Activated CD4-positive, alpha-beta memory T cell treated with anti-CD3 and anti-CD28 coated beads, Interleukin-2, amount 10 ng/mL, durations not matched to agents 7 days and 5 days (primary cell): ENCODE measurements around the gene KSR2. TPM values are rescaled to one million over a fixed set of nuclear protein-coding genes. Genes with fewer than 3 reads are reported as not detected.

ENCODE experiments used
- CTCF ChIA-PET: fragments of 350-600 bp; sonication (Branson Sonifier 250); formaldehyde crosslinking; loops from one replicate; lab custom pipeline; 2021; ENCODE audit warnings: antibody characterized with exemption, inconsistent platforms; lab: Charles Lee
- POLR2A ChIA-PET: fragments of 350-600 bp; sonication (Branson Sonifier 250); formaldehyde crosslinking; loops from one replicate; lab custom pipeline; 2021; ENCODE audit warnings: antibody characterized with exemption; lab: Charles Lee
- DNase-seq: peaks from one replicate; pipeline ENCODE4 v3.0.0-alpha.2; 2020
- H3K27ac Mint-ChIP-seq: one replicate; pipeline ENCODE4 v1.8.0; 2021; ENCODE audit warnings: mild to moderate bottlenecking, mixed read lengths
- H3K27me3 Mint-ChIP-seq: one replicate; pipeline ENCODE4 v1.8.0; 2021; ENCODE audit warnings: mixed read lengths
- H3K36me3 Mint-ChIP-seq: one replicate; pipeline ENCODE4 v1.8.0; 2021; ENCODE audit warnings: low read depth, mixed read lengths
- H3K4me1 Mint-ChIP-seq: one replicate; pipeline ENCODE4 v1.8.0; 2021; ENCODE audit warnings: mixed read lengths
- H3K4me3 Mint-ChIP-seq: one replicate; pipeline ENCODE4 v1.8.0; 2021; ENCODE audit warnings: mild to moderate bottlenecking, mixed read lengths
- H3K9me3 Mint-ChIP-seq: one replicate; pipeline ENCODE4 v1.8.0; 2021; ENCODE audit warnings: mixed read lengths
- total RNA-seq, 2 experiments: library from RNA; stranded (reverse); gene quantifications; one replicate each; pipeline ENCODE4 v1.2.3, GENCODE V29; 2021

KSR2 gene
- total RNA-seq, 2 experiments from 2014 or later, result not detected

DNA sequence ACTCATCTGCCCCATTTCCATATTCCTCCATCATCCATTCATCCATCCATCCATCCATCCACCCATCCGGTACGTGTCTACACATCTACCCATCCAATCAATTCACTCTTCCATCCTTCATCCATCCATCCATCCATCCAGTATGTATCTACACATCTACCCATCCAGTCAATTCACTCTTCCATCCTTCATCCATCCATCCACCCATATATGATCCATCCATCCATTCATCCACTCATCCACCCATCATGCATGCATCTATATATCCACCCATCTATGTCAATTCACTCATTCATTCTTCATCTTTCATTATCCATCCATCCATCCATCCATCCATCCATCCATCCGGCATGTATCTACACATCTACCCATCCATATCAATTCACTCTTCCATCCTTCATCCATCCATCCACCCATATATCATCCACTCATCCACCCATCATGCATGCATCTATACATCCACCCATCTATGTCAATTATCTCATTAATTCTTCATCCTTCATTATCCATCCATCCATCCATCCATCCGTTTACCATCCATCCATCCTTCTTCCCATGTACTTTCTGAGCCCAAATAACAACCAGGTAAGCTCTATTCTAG, 498.8 kb downstream of the KSR2 start:
- Mint-ChIP-seq H3K4me3 (no peak overlapping the region), H3K27ac (no peak overlapping the region), H3K36me3 (no peaks in the 10 kb centered on the region), H3K9me3 (peaks cover 4% of the 10 kb centered on the region), H3K4me1 (no peaks in the 10 kb centered on the region), H3K27me3 (no peaks in the 10 kb centered on the region)
- ChIA-PET POLR2A (no interaction called here), CTCF (no interaction called here)
- DNase-seq, result no peak

DNA sequence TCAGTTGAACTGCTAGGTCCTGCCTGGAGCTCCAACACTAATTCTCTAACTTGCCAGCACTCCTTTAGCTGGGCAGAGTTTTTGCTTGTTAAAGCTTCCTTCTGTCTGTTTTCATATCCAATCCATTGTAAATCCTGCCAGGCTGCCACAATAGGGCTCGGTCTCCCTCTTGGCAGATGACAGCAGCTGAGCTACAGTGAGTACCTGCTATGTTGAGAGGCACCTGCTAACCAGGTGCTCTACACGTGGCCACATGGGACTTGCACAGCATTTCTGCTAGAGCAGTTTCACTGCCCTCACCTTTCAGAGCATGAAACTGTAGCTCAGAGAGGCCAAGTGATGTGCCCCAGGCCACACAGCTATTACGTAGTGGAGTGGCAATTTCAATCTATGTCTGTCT, 500.8 kb downstream of the KSR2 start:
- CTCF ChIA-PET, result interaction anchor here (1.0 to 1.2 kb wide), 2 partner anchors 100 to 370 kb away, joined by 3 to 4 read pairs; no protein-coding TSS in a partner anchor
- no peaks in the 10 kb centered on the region for H3K4me1 Mint-ChIP-seq
- POLR2A ChIA-PET, result no interaction called here
- no peak overlapping the region for H3K4me3 Mint-ChIP-seq
- DNase-seq, result no peak
- no peaks in the 10 kb centered on the region for H3K27me3 Mint-ChIP-seq
- no peaks in the 10 kb centered on the region for H3K36me3 Mint-ChIP-seq
- peaks cover 10% of the 10 kb centered on the region for H3K9me3 Mint-ChIP-seq
- H3K27ac Mint-ChIP-seq, result no peak overlapping the region

DNA sequence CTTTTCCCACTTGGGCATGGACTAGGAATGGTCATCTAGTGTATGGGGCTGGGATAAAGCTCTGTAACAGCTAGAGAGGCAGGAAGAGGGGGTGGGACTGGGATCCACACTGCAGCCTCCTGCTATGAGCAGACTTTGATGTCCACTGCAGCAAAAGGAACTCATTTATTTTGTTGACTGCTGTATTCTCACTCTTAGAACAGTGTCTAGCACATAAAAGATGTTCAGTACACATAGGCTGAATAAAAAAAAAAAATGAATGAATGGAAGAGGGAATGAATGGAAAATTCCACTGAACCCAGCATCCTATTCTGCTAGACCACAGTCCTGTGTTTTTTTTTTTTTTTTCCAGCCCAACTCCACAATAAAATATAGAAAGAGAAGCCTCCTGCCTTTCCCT, 501.2 kb downstream of the KSR2 start:
- no peak overlapping the region for H3K27ac Mint-ChIP-seq
- H3K9me3 Mint-ChIP-seq, result peaks cover 10% of the 10 kb centered on the region
- CTCF ChIA-PET, result interaction anchor here (1.0 to 1.2 kb wide), 2 partner anchors 100 to 370 kb away, joined by 3 to 4 read pairs; no protein-coding TSS in a partner anchor
- POLR2A ChIA-PET, result no interaction called here
- no peaks in the 10 kb centered on the region for H3K36me3 Mint-ChIP-seq
- H3K4me3 Mint-ChIP-seq, result no peak overlapping the region
- H3K27me3 Mint-ChIP-seq, result no peaks in the 10 kb centered on the region
- DNase-seq, result no peak
- H3K4me1 Mint-ChIP-seq, result no peaks in the 10 kb centered on the region

DNA sequence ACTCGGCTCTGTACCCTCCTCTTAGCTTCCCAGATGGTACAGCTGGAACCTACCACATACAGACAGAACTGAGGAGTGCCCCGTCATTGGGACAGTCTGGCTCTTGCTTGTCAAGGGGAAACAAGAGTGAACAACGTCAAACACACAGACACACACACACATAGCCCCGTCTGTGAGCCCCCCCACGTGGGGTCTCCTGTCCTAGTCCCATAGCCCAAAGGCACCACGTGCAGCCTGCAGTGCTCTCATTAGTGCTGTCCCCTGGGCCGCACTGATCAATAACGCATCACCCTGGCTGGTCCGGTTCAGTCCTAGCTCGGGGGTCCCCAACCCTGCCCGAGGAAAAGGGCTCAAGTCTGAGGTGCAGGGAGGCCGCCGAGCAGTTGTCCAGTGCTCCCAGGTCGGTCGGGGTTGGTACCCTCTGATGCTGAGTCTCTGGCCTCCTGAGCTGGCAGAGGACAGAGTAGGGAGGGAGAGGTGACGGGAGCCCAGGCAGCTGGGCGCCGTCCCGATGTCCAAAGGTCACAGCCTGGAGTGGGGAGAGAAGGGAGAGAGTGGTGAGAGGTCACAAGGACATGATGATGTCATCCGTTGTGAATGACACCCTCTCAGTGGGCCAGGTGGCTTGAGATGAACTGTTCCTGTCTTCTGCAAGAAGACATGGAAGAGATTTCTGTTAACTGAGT, 502.0 kb downstream of the KSR2 start:
- no peak overlapping the region for H3K4me3 Mint-ChIP-seq
- H3K9me3 Mint-ChIP-seq, result peaks cover 10% of the 10 kb centered on the region
- no peaks in the 10 kb centered on the region for H3K36me3 Mint-ChIP-seq
- no peak for DNase-seq
- H3K27ac Mint-ChIP-seq, result no peak overlapping the region
- H3K27me3 Mint-ChIP-seq, result no peaks in the 10 kb centered on the region
- no peaks in the 10 kb centered on the region for H3K4me1 Mint-ChIP-seq
- CTCF ChIA-PET, result no interaction called here
- POLR2A ChIA-PET, result no interaction called here

DNA sequence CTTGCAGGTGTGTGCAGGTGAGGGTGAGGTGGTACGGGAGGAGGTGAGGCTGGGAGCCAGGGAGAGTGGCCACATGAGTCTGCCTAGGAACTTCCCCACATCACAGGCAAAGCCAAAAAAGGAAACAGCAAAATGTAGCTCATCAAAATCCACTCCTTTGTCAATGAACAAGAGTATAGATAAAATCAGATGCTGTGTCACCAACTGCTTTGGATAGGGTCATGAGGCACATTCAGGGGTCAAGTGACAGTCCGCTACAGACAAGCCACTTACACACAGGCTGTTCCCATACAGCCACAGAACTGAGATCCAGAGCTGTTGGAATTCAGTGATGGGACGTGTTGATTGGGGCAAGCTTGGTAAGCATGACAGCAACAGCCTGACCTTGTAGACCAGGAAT, 507.1 kb downstream of the KSR2 start:
- Mint-ChIP-seq H3K27ac (no peak overlapping the region), H3K4me3 (no peak overlapping the region), H3K27me3 (no peaks in the 10 kb centered on the region), H3K36me3 (no peaks in the 10 kb centered on the region), H3K4me1 (no peaks in the 10 kb centered on the region), H3K9me3 (peaks cover 6% of the 10 kb centered on the region)
- CTCF ChIA-PET, result no interaction called here
- no peak for DNase-seq
- POLR2A ChIA-PET, result no interaction called here

DNA sequence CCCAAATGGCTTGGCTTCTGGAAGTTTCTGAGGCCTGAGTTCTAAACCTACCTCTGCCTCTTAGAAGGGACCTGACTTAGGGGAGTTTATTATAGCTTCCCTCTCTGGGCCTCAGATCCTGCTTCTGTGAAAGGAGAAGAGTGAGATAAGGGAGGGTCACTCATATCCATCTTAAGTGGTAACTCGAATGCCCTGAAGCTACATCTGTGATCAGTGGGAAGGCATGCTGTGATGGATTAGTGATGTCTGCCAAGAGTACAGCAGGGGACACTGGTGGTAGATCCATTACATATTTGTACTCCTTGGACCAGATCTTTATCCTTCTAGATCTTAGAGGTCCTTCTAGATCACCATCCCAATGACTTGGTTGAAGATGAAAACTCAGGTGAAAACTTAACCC, 509.6 kb downstream of the KSR2 start:
- Mint-ChIP-seq H3K4me3 (no peak overlapping the region), H3K27ac (no peak overlapping the region), H3K4me1 (no peaks in the 10 kb centered on the region), H3K27me3 (no peaks in the 10 kb centered on the region), H3K36me3 (no peaks in the 10 kb centered on the region), H3K9me3 (peaks cover 6% of the 10 kb centered on the region)
- POLR2A ChIA-PET, result no interaction called here
- CTCF ChIA-PET, result no interaction called here
- DNase-seq, result no peak

DNA sequence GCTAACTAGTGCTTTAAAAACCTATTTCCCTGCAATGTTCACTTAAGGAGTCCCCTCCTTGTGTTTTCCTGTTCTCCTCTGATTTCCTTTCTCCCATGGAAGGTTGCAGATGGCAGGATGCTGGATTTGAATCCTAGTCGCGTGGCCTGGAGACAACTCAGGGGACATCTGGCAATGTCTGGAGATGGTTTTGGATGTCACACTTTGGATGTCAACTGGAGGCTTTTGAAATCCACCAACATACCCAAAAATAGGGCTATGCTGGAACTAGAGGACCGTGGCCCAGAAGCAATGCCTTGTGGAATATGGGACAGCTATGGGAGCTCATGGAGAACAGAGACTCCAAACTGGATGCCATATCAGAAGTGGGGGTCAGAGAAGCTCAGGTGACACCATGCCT, 511.6 kb downstream of the KSR2 start:
- POLR2A ChIA-PET, result no interaction called here
- Mint-ChIP-seq H3K27me3 (no peaks in the 10 kb centered on the region), H3K36me3 (no peaks in the 10 kb centered on the region), H3K9me3 (peaks cover 3% of the 10 kb centered on the region), H3K27ac (no peak overlapping the region), H3K4me1 (no peaks in the 10 kb centered on the region), H3K4me3 (no peak overlapping the region)
- DNase-seq, result no peak
- CTCF ChIA-PET, result no interaction called here

DNA sequence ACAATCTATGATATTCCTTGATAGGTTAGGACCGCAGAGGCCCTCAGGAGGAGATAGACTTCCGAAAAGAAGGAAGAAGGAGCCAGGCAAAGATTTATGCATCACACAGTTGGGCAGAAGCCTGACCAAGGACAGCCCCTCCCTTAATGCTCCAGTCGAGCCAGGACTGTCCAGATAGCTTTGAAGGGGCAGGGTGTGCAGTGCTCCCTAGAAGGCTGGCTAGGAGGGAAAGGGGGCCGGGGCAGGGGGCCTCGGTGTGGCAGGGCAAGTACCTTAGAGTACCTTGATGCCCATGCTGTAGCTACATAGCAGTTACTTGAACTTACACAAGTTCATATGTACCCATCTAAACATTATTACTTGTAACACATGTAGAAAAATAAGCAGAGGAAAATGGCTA, 512.7 kb downstream of the KSR2 start:
- no peak for DNase-seq
- CTCF ChIA-PET, result no interaction called here
- no peak overlapping the region for H3K4me3 Mint-ChIP-seq

DNA sequence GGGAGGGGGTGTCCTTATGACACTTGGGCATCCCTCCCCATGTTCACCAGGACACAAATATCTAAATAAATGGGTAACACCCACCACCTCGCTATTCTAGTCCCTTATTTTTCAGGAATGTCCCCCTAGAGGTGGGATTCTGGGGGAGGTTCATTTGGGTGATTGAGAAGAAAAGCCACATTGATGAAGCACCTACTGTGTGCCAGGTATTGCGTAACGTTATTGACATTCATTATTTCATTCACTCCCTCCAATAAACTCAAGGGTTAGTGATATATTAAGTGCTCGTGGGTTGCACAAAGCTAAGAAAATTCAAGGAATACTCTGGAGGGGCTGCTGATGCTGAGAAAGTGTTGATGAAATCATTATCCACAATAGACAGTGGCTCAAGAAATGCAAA, 514.8 kb downstream of the KSR2 start:
- H3K27me3 Mint-ChIP-seq, result no peaks in the 10 kb centered on the region
- no peak overlapping the region for H3K4me3 Mint-ChIP-seq
- CTCF ChIA-PET, result no interaction called here
- H3K36me3 Mint-ChIP-seq, result no peaks in the 10 kb centered on the region
- H3K9me3 Mint-ChIP-seq, result peaks cover 3% of the 10 kb centered on the region
- no peak overlapping the region for H3K27ac Mint-ChIP-seq
- no peaks in the 10 kb centered on the region for H3K4me1 Mint-ChIP-seq
- POLR2A ChIA-PET, result no interaction called here
- DNase-seq, result no peak

More for the DNA sequence above, 512.7 kb downstream of the KSR2 start:
- Mint-ChIP-seq H3K4me1 (no peaks in the 10 kb centered on the region), H3K27ac (no peak overlapping the region), H3K36me3 (no peaks in the 10 kb centered on the region), H3K27me3 (no peaks in the 10 kb centered on the region), H3K9me3 (peaks cover 3% of the 10 kb centered on the region)
- POLR2A ChIA-PET, result no interaction called here

DNA sequence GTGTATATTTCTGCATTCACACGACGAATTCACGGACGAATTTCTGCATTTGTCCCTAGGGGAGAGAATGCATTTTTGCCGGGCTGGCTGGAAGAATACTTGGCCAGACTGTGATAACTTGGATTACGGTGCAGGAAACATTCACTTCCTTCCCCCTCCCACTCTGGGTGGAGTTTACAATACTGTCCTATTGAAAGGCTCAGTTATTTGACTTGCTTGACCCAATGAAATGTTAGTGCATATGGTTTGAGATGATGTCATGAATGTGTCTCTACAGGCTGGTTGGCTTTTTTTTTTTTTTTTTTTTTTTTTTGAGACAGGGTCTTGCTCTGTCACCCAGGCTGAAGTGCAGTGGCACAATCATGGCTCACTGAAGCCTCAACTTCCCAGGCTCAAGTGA, 516.7 kb downstream of the KSR2 start:
- DNase-seq, result no peak
- Mint-ChIP-seq H3K27me3 (no peaks in the 10 kb centered on the region), H3K4me3 (no peak overlapping the region), H3K27ac (no peak overlapping the region), H3K9me3 (peaks cover 4% of the 10 kb centered on the region), H3K36me3 (no peaks in the 10 kb centered on the region), H3K4me1 (no peaks in the 10 kb centered on the region)
- ChIA-PET CTCF (no interaction called here), POLR2A (no interaction called here)

DNA sequence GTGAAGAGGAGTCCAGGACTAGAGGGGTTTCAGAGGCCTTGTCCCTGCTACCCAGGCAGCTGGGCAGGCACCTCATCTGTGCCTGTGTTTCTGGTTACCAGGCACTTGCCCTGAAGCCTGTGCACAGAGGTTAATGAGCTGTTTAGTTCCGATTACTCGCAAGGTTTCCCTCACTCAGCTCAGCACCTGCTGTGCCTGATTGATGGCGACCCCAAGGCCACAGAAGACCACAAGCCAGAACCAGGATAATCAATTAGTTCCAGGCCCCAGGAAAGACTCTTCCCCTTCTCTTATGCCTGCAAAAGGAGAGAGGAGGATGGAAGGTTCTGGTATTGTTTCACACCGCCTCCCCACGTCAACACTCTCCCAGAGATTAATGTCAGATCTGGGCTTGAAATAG, 518.6 kb downstream of the KSR2 start:
- Mint-ChIP-seq H3K36me3 (no peaks in the 10 kb centered on the region), H3K4me1 (no peaks in the 10 kb centered on the region), H3K27me3 (no peaks in the 10 kb centered on the region), H3K27ac (no peak overlapping the region), H3K4me3 (no peak overlapping the region), H3K9me3 (peaks cover 4% of the 10 kb centered on the region)
- CTCF ChIA-PET, result interaction anchor here (0.6 kb wide), 1 partner anchor 105 kb away, joined by 4 read pairs; no protein-coding TSS in a partner anchor
- POLR2A ChIA-PET, result no interaction called here
- DNase-seq, result no peak

DNA sequence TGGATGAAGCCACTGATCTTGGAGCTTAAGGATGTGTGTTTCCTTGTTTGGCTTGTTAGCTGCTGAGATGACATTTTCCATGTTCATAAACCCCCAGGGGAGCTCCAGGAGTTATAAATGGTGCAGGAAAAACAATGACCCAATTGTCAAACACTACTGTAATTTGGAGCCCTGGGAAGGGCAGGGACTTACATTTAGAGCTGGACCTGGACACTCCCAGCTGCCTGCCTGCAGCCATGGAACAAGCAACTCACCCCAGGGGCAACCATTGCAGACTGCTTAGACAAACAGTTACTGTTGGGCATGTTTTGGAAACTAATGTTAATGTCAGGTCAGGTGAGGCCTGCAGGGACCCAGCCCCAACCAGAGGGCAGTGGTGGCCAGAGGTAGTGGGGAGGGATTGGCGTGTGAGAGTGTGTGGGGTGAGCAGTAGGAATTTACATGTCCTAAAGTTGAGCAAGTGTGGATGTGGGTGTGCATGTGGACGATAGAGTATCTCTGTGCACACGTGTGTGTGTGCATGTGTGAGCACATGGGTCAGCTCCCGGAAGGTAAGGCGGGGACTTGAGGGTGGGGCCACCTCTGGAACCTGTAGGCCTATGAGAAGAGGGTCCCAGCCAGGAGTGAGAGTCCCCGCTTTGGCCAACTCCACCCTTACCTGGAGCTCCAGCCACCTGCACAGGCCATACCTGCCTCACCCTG, 521.0 kb downstream of the KSR2 start:
- POLR2A ChIA-PET, result no interaction called here
- CTCF ChIA-PET, result no interaction called here
- no peak for DNase-seq
- H3K4me3 Mint-ChIP-seq, result no peak overlapping the region
- H3K27ac Mint-ChIP-seq, result no peak overlapping the region
- H3K9me3 Mint-ChIP-seq, result peaks cover 2% of the 10 kb centered on the region
- no peaks in the 10 kb centered on the region for H3K36me3 Mint-ChIP-seq
- no peaks in the 10 kb centered on the region for H3K27me3 Mint-ChIP-seq
- H3K4me1 Mint-ChIP-seq, result no peaks in the 10 kb centered on the region

DNA sequence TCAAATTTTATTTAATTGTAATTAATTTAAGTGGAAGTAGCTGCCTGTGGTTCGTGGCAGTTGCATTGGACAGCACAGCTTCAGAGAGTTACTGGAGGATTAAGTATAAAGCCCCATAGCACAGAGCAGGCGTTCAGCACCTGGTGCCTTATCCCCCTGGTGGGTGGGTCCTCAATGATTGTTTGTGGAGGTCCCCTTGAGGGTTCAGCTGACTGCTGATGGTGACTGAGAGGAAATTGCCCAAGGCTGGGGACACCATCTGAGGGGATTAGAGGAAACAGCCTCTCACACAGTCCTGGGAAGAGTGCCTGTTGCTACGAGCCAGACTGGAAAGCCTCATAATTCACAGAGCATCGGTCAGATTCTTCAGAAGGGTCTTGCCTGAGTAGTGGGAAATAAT, 524.0 kb downstream of the KSR2 start:
- DNase-seq, result no peak
- POLR2A ChIA-PET, result no interaction called here
- H3K9me3 Mint-ChIP-seq, result peaks cover 2% of the 10 kb centered on the region
- H3K4me1 Mint-ChIP-seq, result no peaks in the 10 kb centered on the region
- H3K27ac Mint-ChIP-seq, result no peak overlapping the region
- H3K27me3 Mint-ChIP-seq, result no peaks in the 10 kb centered on the region
- CTCF ChIA-PET, result no interaction called here
- H3K4me3 Mint-ChIP-seq, result no peak overlapping the region
- no peaks in the 10 kb centered on the region for H3K36me3 Mint-ChIP-seq
